Epithelial cell of proximal tubule (primary cell): Measurements from ENCODE around the gene C10orf90. TPM values are rescaled to one million over a fixed set of nuclear protein-coding genes. Genes with fewer than 3 reads are reported as not detected.

ENCODE experiments used
- DNase-seq: peaks from one replicate; pipeline ENCODE4 v3.0.0-alpha.2; 2011; ENCODE audit warnings: low read depth
- H3K4me3 ChIP-seq: 2 replicates; pipeline ENCODE4 v1.5.1; 2011; ENCODE audit warnings: low read depth, mild to moderate bottlenecking, low read length
- total RNA-seq: library from RNA; depleted of rRNA; stranded (reverse); fragments of >200 nt; gene quantifications from 2 replicates; pipeline ENCODE4 v1.2.3, GENCODE V29; 2015
- TF ChIP-seq, protein P1 (sequence below): conservative IDR thresholded peaks from 2 replicates; pipeline ENCODE4 v1.5.1; 2012; ENCODE audit warnings: low read depth, mild to moderate bottlenecking, low read length

The C10orf90 gene
- total RNA-seq, 1 donor from 2014 or later: not detected

DNA sequence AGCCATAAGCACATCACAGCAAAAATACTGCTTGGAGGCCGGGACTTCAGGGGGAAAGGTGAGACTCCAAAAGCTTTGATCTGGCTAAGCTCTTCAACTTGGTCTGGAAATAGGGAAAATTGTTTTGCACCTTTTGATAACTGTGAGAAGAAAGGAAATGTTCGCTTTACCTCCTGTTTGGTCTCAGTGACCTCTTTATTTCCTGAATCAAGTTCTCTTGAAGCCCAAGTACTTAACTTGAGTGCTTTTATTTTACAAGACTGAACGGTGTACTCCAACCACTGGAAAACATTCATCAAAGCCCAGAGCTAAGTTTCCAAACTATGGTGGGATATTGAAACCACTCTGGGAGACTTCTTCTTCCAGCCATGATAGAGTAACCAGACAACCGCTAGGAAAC is 5.3 kb downstream of the C10orf90 start:
- TF ChIP-seq, protein P1, sequence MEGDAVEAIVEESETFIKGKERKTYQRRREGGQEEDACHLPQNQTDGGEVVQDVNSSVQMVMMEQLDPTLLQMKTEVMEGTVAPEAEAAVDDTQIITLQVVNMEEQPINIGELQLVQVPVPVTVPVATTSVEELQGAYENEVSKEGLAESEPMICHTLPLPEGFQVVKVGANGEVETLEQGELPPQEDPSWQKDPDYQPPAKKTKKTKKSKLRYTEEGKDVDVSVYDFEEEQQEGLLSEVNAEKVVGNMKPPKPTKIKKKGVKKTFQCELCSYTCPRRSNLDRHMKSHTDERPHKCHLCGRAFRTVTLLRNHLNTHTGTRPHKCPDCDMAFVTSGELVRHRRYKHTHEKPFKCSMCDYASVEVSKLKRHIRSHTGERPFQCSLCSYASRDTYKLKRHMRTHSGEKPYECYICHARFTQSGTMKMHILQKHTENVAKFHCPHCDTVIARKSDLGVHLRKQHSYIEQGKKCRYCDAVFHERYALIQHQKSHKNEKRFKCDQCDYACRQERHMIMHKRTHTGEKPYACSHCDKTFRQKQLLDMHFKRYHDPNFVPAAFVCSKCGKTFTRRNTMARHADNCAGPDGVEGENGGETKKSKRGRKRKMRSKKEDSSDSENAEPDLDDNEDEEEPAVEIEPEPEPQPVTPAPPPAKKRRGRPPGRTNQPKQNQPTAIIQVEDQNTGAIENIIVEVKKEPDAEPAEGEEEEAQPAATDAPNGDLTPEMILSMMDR: no peak
- no peak overlapping the region for H3K4me3 ChIP-seq
- no peak for DNase-seq

DNA sequence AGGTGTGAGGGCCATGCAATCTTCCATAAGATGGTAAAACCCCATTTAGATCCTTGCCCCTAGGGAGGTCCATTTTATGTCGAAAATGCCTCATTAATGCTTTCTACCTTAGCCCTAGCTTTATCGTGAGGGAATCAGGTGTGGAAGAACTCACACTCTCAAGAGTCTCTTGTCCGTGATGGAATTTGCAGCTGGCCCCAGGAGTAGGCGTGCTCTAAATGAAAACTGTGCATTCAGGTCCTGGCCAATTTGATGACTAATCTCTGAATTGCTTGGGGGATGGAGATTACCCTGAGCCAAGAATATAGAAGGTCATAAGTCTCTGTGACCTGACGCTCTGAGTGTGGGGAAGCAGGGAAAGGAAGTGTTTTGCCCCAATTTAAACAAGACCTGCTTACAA is 6.6 kb downstream of the C10orf90 start:
- no peak overlapping the region for H3K4me3 ChIP-seq
- DNase-seq: no peak
- TF ChIP-seq, protein P1: no peak

DNA sequence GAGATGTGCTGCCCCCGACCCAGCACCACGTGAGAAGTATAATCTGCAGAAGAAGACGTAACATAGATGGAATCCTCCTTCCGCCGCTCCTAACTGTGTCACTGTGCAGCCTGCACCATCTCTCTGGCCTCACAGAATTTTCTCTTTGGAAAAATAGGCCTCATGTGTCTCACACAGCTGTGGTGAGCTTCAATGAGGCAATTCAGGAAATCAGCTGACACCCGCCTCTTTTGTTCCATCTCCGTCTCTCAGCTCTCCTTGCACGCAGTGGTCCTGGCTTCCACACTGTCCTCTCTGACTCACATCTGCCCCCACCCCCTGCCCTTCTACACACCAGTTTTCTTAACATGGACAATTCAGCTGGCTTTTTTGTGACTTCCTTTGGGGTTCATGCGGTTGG is 7.2 kb downstream of the C10orf90 start:
- TF ChIP-seq, protein P1: no peak
- DNase-seq: no peak
- H3K4me3 ChIP-seq: no peak overlapping the region

DNA sequence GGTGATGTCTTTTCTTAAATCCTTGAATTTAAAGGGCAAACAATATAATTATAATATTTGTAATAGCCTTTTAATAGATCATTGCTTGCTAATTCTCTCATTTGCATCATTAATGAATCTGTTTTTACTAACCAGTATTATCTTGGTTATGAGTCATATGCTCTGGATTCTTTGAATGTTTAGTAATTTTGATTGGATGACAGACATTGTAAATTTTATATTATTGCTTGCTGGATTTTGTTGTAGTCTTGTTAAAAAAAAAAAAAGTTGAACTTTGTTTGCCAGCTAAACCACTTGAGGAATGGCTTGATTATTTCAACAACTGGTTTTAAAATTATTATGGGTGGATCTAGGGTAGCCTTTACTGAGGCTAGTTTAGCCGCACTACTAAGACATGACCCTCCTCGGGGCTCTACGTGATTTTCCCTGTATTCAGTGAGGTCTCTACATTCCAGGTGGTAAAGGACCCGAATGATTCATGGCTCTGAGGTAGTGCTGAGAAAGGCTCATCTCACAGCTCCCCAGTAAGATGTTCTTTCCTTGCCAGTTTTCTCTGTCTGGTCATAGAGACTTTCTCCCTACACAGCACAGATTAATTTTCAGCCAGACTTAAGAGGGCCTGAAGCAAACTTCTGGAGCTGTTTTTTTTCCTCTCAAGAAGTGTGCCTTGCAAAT is 8.5 kb downstream of the C10orf90 start:
- TF ChIP-seq, protein P1: no peak
- no peak for DNase-seq
- no peak overlapping the region for H3K4me3 ChIP-seq

DNA sequence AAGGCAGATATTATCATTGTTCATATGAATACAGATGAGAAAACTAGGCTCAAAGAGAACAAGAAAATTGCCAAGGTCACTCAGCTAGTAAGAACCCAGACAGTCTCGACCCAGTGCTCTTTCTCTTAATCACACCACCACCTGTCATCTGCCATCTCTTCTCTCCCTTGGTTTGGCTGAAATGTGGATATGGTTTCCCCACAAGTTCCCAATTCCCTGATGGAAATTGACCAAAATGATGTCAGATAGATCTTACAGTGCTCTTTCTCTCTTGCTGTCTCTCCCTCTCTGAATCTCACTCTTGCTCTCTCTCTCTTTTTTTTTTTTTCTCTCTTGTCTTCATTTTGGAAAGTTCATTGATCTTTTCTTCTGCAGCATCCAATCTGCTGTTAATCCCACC is 9.1 kb downstream of the C10orf90 start:
- TF ChIP-seq, protein P1: no peak
- no peak overlapping the region for H3K4me3 ChIP-seq
- DNase-seq: no peak

DNA sequence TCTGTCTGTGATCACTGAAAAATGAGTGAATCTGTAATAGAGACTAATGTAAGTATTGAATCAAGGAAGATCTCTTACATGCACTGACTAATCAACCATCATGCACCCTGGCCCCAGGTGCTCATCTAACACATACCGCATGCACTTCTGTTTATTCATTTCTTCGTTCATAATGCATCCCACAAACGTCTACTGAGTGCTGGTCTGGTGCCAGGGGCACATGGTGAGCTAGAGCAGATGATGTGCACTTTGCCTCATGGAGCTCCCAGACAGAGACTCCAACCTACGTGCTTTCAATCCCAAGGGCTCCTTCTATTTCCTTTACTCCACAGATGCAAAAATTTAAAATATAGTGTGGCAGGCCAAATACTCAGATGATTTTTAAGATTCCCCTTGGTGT is 10.7 kb downstream of the C10orf90 start:
- no peak for DNase-seq
- H3K4me3 ChIP-seq: no peak overlapping the region
- TF ChIP-seq, protein P1: no peak

DNA sequence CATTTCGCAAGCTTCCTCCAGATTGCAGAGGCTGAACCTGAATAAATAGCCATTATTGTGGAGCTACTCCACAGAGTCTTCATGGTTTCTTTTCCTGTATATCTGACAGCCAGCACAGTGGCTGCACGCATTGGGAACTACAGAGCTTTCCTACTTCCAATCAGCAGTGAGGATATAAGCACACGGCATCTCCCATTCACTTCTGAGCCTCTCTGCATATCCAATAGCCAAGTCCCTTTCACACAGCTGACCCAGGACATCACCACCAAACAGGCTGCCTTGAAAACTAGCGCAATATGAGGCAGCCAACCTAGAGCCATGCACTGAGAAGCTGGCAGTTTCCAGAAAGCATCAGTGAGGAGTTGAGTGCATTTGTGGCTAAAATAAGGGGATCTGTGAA is 11.6 kb downstream of the C10orf90 start:
- DNase-seq: no peak
- no peak overlapping the region for H3K4me3 ChIP-seq
- TF ChIP-seq, protein P1: no peak
